Astrocyte (in vitro differentiated cells and primary cell): ENCODE measurements around the gene FLT1. TPM values are rescaled to one million over a fixed set of nuclear protein-coding genes. Genes with fewer than 3 reads are reported as not detected.

Source experiments
- DNase-seq: peaks from one replicate; pipeline ENCODE4 v3.0.0-alpha.2; 2010; ENCODE audit warnings: low read depth
- FAIRE-seq: peaks from 2 replicates; lab custom pipeline; 2011; peaks lifted over from hg19 to GRCh38; lab: Jason Lieb, UNC
- H2AFZ ChIP-seq: 2 replicates; pipeline ENCODE4 v1.6.0; 2012; ENCODE audit warnings: low read depth, low read length, inconsistent platforms
- H3K27ac ChIP-seq: 2 replicates; pipeline ENCODE4 v1.5.1; 2011; ENCODE audit warnings: low read depth, low read length, inconsistent platforms
- H3K27me3 ChIP-seq: 2 replicates; pipeline ENCODE4 v1.6.0; 2011; ENCODE audit warnings: low read length, inconsistent platforms; ENCODE audit not compliant: insufficient read depth
- H3K36me3 ChIP-seq: 2 replicates; pipeline ENCODE4 v1.5.1; 2011; ENCODE audit warnings: low read length, inconsistent platforms; ENCODE audit not compliant: insufficient read depth
- H3K4me1 ChIP-seq: 2 replicates; pipeline ENCODE4 v1.5.1; 2011; ENCODE audit warnings: low read length, inconsistent platforms; ENCODE audit not compliant: insufficient read depth
- H3K4me2 ChIP-seq: 2 replicates; pipeline ENCODE4 v1.6.0; 2012; ENCODE audit warnings: low read length, inconsistent platforms
- H3K4me3 ChIP-seq: 2 replicates; pipeline ENCODE4 v1.5.1; 2011; ENCODE audit warnings: low read depth, mild to moderate bottlenecking, low read length, inconsistent platforms; ENCODE audit not compliant: insufficient read depth
- H3K79me2 ChIP-seq: 2 replicates; pipeline ENCODE4 v1.6.0; 2012; ENCODE audit warnings: mild to moderate bottlenecking, low read length, inconsistent platforms; ENCODE audit not compliant: insufficient read depth
- H3K9ac ChIP-seq: 2 replicates; pipeline ENCODE4 v1.6.0; 2012; ENCODE audit warnings: mild to moderate bottlenecking, low read length, inconsistent platforms
- H3K9me3 ChIP-seq: 2 replicates; pipeline ENCODE4 v1.5.1; 2012; ENCODE audit warnings: low read depth, mild to moderate bottlenecking, low read length, inconsistent platforms; ENCODE audit not compliant: insufficient read depth
- H4K20me1 ChIP-seq: 2 replicates; pipeline ENCODE4 v1.6.0; 2012; ENCODE audit warnings: low read length, inconsistent platforms; ENCODE audit not compliant: insufficient read depth
- H3K27ac Mint-ChIP-seq: one replicate; pipeline ENCODE4 v1.8.0; 2021; ENCODE audit warnings: mild to moderate bottlenecking, mixed read lengths; ENCODE audit not compliant: unreplicated experiment
- H3K27me3 Mint-ChIP-seq: one replicate; pipeline ENCODE4 v1.8.0; 2021; ENCODE audit warnings: low read depth, mixed read lengths; ENCODE audit not compliant: unreplicated experiment
- H3K36me3 Mint-ChIP-seq: one replicate; pipeline ENCODE4 v1.8.0; 2021; ENCODE audit warnings: low read depth, mixed read lengths; ENCODE audit not compliant: unreplicated experiment
- H3K4me1 Mint-ChIP-seq: one replicate; pipeline ENCODE4 v1.8.0; 2021; ENCODE audit warnings: low read depth, mixed read lengths; ENCODE audit not compliant: unreplicated experiment
- H3K4me3 Mint-ChIP-seq: one replicate; pipeline ENCODE4 v1.8.0; 2021; ENCODE audit warnings: mild to moderate bottlenecking, moderate library complexity, mixed read lengths; ENCODE audit not compliant: unreplicated experiment
- H3K9me3 Mint-ChIP-seq: one replicate; pipeline ENCODE4 v1.8.0; 2021; ENCODE audit warnings: mild to moderate bottlenecking, mixed read lengths; ENCODE audit not compliant: unreplicated experiment
- EZH2 ChIP-seq: IDR thresholded peaks from 2 replicates; pipeline ENCODE4 v1.6.1; 2012; ENCODE audit warnings: mild to moderate bottlenecking, low read length, inconsistent platforms; ENCODE audit not compliant: insufficient read depth
- total RNA-seq: library from RNA; stranded (reverse); gene quantifications from 2 replicates; pipeline ENCODE4 v1.2.1, GENCODE V29; 2021
- TF ChIP-seq, protein P1 (sequence below): IDR thresholded peaks from 2 replicates; pipeline ENCODE4 v1.5.1; 2011; ENCODE audit warnings: low read depth, mild to moderate bottlenecking, inconsistent platforms, low read length, moderate library complexity; ENCODE audit not compliant: insufficient read depth

FLT1 gene
- total RNA-seq, 1 donor from 2014 or later, result 7.3 TPM

DNA sequence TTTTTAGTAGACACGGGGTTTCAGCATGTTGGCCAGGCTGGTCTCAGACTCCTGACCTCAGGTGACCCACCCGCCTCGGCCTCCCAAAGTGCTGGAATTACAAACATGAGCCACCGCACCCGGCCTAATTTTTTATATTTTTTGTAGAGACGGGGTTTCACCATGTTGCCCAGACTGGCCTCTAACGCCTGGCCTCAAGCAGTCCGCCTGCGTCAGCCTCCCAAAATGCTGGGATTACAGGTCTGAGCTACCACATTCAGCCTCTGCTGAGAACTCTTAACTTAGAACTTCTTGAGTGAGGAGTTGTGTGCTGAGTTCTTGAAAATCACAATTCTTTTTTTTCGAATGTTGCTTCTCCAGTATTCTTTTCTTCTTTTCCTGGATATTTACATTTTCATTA is 244.4 kb downstream of the FLT1 start:
- Histone ChIP-seq H4K20me1 (no peaks in the 10 kb centered on the region), H3K79me2 (peaks cover 8% of the 10 kb centered on the region), H2AFZ (no peak overlapping the region), H3K9ac (no peak overlapping the region), H3K4me1 (no peaks in the 10 kb centered on the region), H3K36me3 (peaks cover 2% of the 10 kb centered on the region), H3K27me3 (no peaks in the 10 kb centered on the region), H3K9me3 (no peaks in the 10 kb centered on the region), H3K4me2 (no peak overlapping the region), H3K4me3 (no peak overlapping the region), H3K27ac (no peak overlapping the region)
- Mint-ChIP-seq H3K9me3 (no peaks in the 10 kb centered on the region), H3K4me3 (no peak overlapping the region), H3K27ac (no peak overlapping the region), H3K4me1 (no peaks in the 10 kb centered on the region), H3K27me3 (no peaks in the 10 kb centered on the region), H3K36me3 (peaks cover 8% of the 10 kb centered on the region)
- FAIRE-seq, result no peak
- TF ChIP-seq, protein P1, sequence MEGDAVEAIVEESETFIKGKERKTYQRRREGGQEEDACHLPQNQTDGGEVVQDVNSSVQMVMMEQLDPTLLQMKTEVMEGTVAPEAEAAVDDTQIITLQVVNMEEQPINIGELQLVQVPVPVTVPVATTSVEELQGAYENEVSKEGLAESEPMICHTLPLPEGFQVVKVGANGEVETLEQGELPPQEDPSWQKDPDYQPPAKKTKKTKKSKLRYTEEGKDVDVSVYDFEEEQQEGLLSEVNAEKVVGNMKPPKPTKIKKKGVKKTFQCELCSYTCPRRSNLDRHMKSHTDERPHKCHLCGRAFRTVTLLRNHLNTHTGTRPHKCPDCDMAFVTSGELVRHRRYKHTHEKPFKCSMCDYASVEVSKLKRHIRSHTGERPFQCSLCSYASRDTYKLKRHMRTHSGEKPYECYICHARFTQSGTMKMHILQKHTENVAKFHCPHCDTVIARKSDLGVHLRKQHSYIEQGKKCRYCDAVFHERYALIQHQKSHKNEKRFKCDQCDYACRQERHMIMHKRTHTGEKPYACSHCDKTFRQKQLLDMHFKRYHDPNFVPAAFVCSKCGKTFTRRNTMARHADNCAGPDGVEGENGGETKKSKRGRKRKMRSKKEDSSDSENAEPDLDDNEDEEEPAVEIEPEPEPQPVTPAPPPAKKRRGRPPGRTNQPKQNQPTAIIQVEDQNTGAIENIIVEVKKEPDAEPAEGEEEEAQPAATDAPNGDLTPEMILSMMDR, result no peak
- TF ChIP-seq EZH2, result no peak
- DNase-seq, result no peak

Other genes with a start within 250 kb of the FLT1 start
- 125 and 131 TPM in 2 replicates for gene POMP, start 164.0 kb upstream of the FLT1 start, total RNA-seq
- gene SLC46A3, start 223.8 kb upstream of the FLT1 start, total RNA-seq, result 6.1 and 8.6 TPM in 2 replicates